K562 (cell line): Measurements from ENCODE around the gene ZMYND19. TPM values are rescaled to one million over a fixed set of nuclear protein-coding genes. Genes with fewer than 3 reads are reported as not detected.
A peak's percentile ranks its signal among the peaks of the same experiment; 100 is the strongest.

Experiments
- ARID2 ChIP-seq: fragments of 450-650 bp; IDR thresholded peaks from 2 replicates; pipeline ENCODE4 v1.6.1; 2017; ENCODE audit warnings: antibody characterized with exemption, mild to moderate bottlenecking
- BMI1 ChIP-seq: fragments of 150-350 bp; IDR thresholded peaks from 2 replicates; pipeline ENCODE4 v1.6.1; 2014; ENCODE audit warnings: low read length
- CBX5 ChIP-seq: IDR thresholded peaks from 2 replicates; pipeline ENCODE4 v1.6.1; 2014; ENCODE audit warnings: low read depth, borderline replicate concordance
- CCNT2 ChIP-seq: IDR thresholded peaks from 2 replicates; pipeline ENCODE4 v1.6.1; 2011; ENCODE audit warnings: borderline replicate concordance, low read depth, mild to moderate bottlenecking, moderate library complexity, mixed read lengths, low read length; ENCODE audit not compliant: insufficient read length; ENCODE audit errors: extremely low read depth
- CTBP1 ChIP-seq: fragments of 450-650 bp; IDR thresholded peaks from 2 replicates; pipeline ENCODE4 v1.6.1; 2016; ENCODE audit warnings: borderline replicate concordance
- DDX20 ChIP-seq: fragments of 450-650 bp; IDR thresholded peaks from 2 replicates; pipeline ENCODE4 v1.6.1; 2016; ENCODE audit warnings: missing genetic modification characterization, low read depth, mild to moderate bottlenecking, missing compliant biosample characterization, moderate library complexity
- ESRRA ChIP-seq: fragments of 450-650 bp; IDR thresholded peaks from 2 replicates; pipeline ENCODE4 v1.6.1; 2014; ENCODE audit warnings: low read depth, mild to moderate bottlenecking, moderate library complexity, borderline replicate concordance
- FOXK2 ChIP-seq, 2 experiments: fragments of 450-650 bp; IDR thresholded peaks in 1 of 2; conservative IDR thresholded peaks in 1 of 2; 2 replicates each; pipeline ENCODE4 v1.6.1; 2016; ENCODE audit warnings: low read depth in 2 of 2, mild to moderate bottlenecking in 1 of 2
- SMARCB1 ChIP-seq: IDR thresholded peaks from 2 replicates; pipeline ENCODE4 v1.6.1; 2011; ENCODE audit warnings: improper control_type of control experiment, low read depth; ENCODE audit not compliant: insufficient read length
- SPI1 ChIP-seq: IDR thresholded peaks from 2 replicates; pipeline ENCODE4 v1.6.1; 2011; ENCODE audit warnings: low read depth, low read length, control low read depth, borderline replicate concordance
- TCFL5 ChIP-seq: fragments of 250-450 bp; sonication (Bioruptor Pico); conservative IDR thresholded peaks from 2 replicates; pipeline ENCODE4 v1.6.1; 2021; ENCODE audit warnings: mild to moderate bottlenecking, moderate library complexity, matching md5 sums
- ZC3H8 ChIP-seq: fragments of 450-650 bp; IDR thresholded peaks from 2 replicates; pipeline ENCODE4 v1.6.1; 2017
- polyA plus RNA-seq, 8 experiments: library from polyadenylated mRNA; depleted of rRNA in 4 of 8; stranded (reverse) in 5 of 8; unstranded in 3 of 8; fragments of >200 nt; fragmentation: Nextera tagmentation in 2 of 8; fragmentation: Illumina TruSeq in 1 of 8; extraction: Ambion mirVana in 2 of 8; extraction: Trizol in 1 of 8; gene quantifications; 2 replicates each; pipeline versions ENCODE4 v1.2.1 to v1.2.3, GENCODE V29; 2011 to 2014; ENCODE audit warnings: inconsistent platforms in 1 of 8, missing spikeins in 1 of 8
- total RNA-seq, 7 experiments: library from RNA; depleted of rRNA in 6 of 7; stranded (reverse); fragments of >200 nt in 6 of 7; fragmentation: Illumina TruSeq in 2 of 7; extraction: Trizol in 2 of 7; gene quantifications; 2 replicates each; pipeline versions ENCODE4 v1.2.1 to v1.2.3, GENCODE V29; 2011 to 2021; ENCODE audit warnings: low replicate concordance in 1 of 7
- TF ChIP-seq, protein P1 (sequence below), 2 experiments: fragments of 450-650 bp; formaldehyde crosslinking in 1 of 2; IDR thresholded peaks; 2 replicates each; pipeline versions ENCODE4 v1.4.0 to v1.6.1; 2014 to 2020; ENCODE audit warnings: mild to moderate bottlenecking in 2 of 2, borderline replicate concordance in 1 of 2, low read depth in 1 of 2
- TF ChIP-seq, protein P2 (sequence below): sonication (generic); formaldehyde crosslinking; IDR thresholded peaks from 2 replicates; pipeline ENCODE4 v1.8.1; 2022; ENCODE audit warnings: missing genetic modification reagents
- TF ChIP-seq, protein P3 (sequence below): fragments of 200-400 bp; formaldehyde crosslinking; IDR thresholded peaks from 2 replicates; pipeline ENCODE4 v1.6.1; 2017; ENCODE audit warnings: mild to moderate bottlenecking, low read depth, low read length, moderate library complexity

ZMYND19 gene
- total and polyA plus RNA-seq, 9 of the 15 experiments (the other 6 are each of a cell fraction or from before 2014, with no cell fraction given) = 1.0 to 86.7 (median 44.0) TPM

DNA sequence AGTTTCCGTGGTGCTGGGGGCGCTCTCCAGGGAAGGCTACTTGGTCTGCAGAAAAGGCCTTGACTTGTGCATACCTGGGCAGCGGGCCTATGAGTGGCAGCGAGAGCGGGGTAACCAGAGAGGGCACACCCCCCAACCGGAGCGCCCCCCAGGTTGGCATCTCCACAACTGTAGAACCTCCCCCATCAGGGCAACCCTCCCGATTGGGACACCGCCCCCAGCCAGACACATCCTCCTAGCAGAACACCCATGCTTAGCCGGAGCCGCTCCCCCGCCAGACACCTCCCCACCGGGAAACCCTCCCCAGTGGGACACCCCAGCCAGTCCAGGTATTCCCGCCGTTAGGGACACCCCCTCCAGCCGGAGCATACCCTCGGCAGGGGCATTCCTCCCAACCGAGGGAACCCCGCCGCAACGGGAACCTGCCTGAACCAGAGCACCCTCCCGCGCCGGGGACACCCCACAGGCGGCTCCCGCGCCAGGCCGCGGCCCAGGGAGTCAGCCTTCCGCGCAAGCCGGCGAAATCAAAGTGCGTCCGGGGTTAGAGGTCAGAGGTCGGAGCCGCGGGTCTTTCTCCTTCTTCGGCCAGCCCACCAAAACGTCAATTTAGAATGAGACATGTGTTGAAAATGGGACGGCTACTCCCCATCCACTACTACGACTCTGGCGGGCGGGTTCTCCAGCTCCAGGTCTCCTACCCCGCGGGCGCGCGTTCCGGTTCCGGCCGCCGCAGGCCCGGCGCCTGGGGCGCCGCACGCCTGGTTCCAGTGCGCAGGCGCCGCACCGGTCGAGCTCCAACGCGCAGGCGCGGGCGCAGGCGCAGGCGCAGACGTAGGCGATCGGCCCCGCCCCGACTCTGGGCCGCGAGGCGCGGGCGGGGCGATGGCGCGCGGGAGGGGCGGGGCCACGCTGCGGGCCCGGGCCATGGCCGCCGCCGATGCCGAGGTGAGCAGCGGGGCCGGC lies 28.1 kb upstream of the ZMYND19 start, which contains the start of gene EHMT1 (continued):
- TF ChIP-seq, protein P1, sequence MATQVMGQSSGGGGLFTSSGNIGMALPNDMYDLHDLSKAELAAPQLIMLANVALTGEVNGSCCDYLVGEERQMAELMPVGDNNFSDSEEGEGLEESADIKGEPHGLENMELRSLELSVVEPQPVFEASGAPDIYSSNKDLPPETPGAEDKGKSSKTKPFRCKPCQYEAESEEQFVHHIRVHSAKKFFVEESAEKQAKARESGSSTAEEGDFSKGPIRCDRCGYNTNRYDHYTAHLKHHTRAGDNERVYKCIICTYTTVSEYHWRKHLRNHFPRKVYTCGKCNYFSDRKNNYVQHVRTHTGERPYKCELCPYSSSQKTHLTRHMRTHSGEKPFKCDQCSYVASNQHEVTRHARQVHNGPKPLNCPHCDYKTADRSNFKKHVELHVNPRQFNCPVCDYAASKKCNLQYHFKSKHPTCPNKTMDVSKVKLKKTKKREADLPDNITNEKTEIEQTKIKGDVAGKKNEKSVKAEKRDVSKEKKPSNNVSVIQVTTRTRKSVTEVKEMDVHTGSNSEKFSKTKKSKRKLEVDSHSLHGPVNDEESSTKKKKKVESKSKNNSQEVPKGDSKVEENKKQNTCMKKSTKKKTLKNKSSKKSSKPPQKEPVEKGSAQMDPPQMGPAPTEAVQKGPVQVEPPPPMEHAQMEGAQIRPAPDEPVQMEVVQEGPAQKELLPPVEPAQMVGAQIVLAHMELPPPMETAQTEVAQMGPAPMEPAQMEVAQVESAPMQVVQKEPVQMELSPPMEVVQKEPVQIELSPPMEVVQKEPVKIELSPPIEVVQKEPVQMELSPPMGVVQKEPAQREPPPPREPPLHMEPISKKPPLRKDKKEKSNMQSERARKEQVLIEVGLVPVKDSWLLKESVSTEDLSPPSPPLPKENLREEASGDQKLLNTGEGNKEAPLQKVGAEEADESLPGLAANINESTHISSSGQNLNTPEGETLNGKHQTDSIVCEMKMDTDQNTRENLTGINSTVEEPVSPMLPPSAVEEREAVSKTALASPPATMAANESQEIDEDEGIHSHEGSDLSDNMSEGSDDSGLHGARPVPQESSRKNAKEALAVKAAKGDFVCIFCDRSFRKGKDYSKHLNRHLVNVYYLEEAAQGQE (IDR thresholded peaks at IDR 0.05; ENCODE audit: borderline replicate concordance) = peak; percentile 91
- TF ChIP-seq, protein P1 (CRISPR knock-in tag; IDR thresholded peaks at IDR 0.05; ENCODE audit: low read depth) = peak; percentile 74; the same call in 1 of the 2 replicates
- no peak for TF ChIP-seq BMI1
- no peak for TF ChIP-seq DDX20
- no peak for TF ChIP-seq CBX5
- peak; percentile 54; the same call in 1 of the 2 replicates for TF ChIP-seq CTBP1
- no peak for TF ChIP-seq TCFL5 (CRISPR knock-in tag)
- no peak for TF ChIP-seq ZC3H8
- peak; percentile 61 for TF ChIP-seq ESRRA
- TF ChIP-seq, protein P2, sequence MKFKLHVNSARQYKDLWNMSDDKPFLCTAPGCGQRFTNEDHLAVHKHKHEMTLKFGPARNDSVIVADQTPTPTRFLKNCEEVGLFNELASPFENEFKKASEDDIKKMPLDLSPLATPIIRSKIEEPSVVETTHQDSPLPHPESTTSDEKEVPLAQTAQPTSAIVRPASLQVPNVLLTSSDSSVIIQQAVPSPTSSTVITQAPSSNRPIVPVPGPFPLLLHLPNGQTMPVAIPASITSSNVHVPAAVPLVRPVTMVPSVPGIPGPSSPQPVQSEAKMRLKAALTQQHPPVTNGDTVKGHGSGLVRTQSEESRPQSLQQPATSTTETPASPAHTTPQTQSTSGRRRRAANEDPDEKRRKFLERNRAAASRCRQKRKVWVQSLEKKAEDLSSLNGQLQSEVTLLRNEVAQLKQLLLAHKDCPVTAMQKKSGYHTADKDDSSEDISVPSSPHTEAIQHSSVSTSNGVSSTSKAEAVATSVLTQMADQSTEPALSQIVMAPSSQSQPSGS = no peak
- peak; percentile 85 for TF ChIP-seq CCNT2
- TF ChIP-seq FOXK2 (conservative IDR thresholded peaks at IDR 0.05 in 1 of 2, IDR thresholded peaks at IDR 0.05 in 1 of 2; ENCODE audit: low read depth in 2 of 2) = peak; percentile 21 to 30; a peak in 2 of 4 replicates
- no peak for TF ChIP-seq ARID2
- no peak for TF ChIP-seq SPI1
- no peak for TF ChIP-seq SMARCB1
- TF ChIP-seq, protein P3, sequence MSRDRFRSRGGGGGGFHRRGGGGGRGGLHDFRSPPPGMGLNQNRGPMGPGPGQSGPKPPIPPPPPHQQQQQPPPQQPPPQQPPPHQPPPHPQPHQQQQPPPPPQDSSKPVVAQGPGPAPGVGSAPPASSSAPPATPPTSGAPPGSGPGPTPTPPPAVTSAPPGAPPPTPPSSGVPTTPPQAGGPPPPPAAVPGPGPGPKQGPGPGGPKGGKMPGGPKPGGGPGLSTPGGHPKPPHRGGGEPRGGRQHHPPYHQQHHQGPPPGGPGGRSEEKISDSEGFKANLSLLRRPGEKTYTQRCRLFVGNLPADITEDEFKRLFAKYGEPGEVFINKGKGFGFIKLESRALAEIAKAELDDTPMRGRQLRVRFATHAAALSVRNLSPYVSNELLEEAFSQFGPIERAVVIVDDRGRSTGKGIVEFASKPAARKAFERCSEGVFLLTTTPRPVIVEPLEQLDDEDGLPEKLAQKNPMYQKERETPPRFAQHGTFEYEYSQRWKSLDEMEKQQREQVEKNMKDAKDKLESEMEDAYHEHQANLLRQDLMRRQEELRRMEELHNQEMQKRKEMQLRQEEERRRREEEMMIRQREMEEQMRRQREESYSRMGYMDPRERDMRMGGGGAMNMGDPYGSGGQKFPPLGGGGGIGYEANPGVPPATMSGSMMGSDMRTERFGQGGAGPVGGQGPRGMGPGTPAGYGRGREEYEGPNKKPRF = no peak
